Breast epithelium (tissue), 4 donors: ENCODE results near the gene ADAM22. TPM values are rescaled to one million over a fixed set of nuclear protein-coding genes. Genes with fewer than 3 reads are reported as not detected.

Experiments
- DNase-seq, 2 donors: peaks; one replicate each; pipeline ENCODE4 v3.0.0-alpha.2; 2019; ENCODE audit warnings: low spot score in 2 of 2
- H3K27ac ChIP-seq, 2 donors: fragments of 200-600 bp; sonication (generic) in 1 of 2; one replicate each; pipeline ENCODE4 v1.5.1; 2016 to 2019; ENCODE audit warnings: mild to moderate bottlenecking in 1 of 2
- H3K27me3 ChIP-seq, 2 donors: fragments of 200-600 bp; sonication (generic) in 1 of 2; one replicate each; pipeline versions ENCODE4 v1.5.1 to v1.6.0; 2017 to 2019; ENCODE audit warnings: control low read depth in 1 of 2, mild to moderate bottlenecking in 1 of 2
- H3K36me3 ChIP-seq: fragments of 200-600 bp; one replicate; pipeline ENCODE4 v1.5.1; 2019
- H3K4me1 ChIP-seq, 2 donors: fragments of 200-600 bp; sonication (generic); one replicate each; pipeline ENCODE4 v1.5.1; 2016 to 2019; ENCODE audit warnings: control low read depth in 1 of 2
- H3K4me3 ChIP-seq, 3 donors: fragments of 200-600 bp; sonication (generic); 1 replicate in 2 of 3; 2 replicates in 1 of 3; pipeline ENCODE4 v1.5.1; 2016 to 2019; ENCODE audit warnings: mild to moderate bottlenecking in 3 of 3, moderate library complexity in 2 of 3
- H3K9me3 ChIP-seq, 2 donors: fragments of 200-600 bp; sonication (generic) in 1 of 2; one replicate each; pipeline ENCODE4 v1.5.1; 2016 to 2019; ENCODE audit warnings: control low read depth in 1 of 2
- POLR2A ChIP-seq: fragments of 450-650 bp; IDR thresholded peaks from one replicate; pipeline ENCODE4 v1.6.1; 2016; ENCODE audit warnings: antibody characterized with exemption, mild to moderate bottlenecking, moderate library complexity
- POLR2AphosphoS5 ChIP-seq, 3 donors: sonication (generic); formaldehyde crosslinking; IDR thresholded peaks; one replicate each; pipeline ENCODE4 v1.6.1; 2017; ENCODE audit warnings: antibody characterized with exemption in 3 of 3
- intact Hi-C: fragments of 100-400 bp; cut with DNase I; formaldehyde crosslinking; loops from one replicate; pipeline ENCODE4 v1.15.1; 2023; ENCODE audit warnings: low total_unique reads
- total RNA-seq, 3 donors: library from RNA; depleted of rRNA; stranded (reverse); fragments of >200 nt; gene quantifications; one replicate each; pipeline ENCODE4 v1.1.0, GENCODE V29; 2016
- TF ChIP-seq, protein P1 (sequence below), 3 donors: fragments of 450-650 bp; IDR thresholded peaks; one replicate each; pipeline ENCODE4 v1.5.1; 2016 to 2017; ENCODE audit warnings: antibody characterized with exemption in 3 of 3, mild to moderate bottlenecking in 3 of 3, moderate library complexity in 3 of 3

ADAM22 gene
- total RNA-seq, 3 donors from 2014 or later = 2.3 to 7.5 (median 3.4) TPM

DNA sequence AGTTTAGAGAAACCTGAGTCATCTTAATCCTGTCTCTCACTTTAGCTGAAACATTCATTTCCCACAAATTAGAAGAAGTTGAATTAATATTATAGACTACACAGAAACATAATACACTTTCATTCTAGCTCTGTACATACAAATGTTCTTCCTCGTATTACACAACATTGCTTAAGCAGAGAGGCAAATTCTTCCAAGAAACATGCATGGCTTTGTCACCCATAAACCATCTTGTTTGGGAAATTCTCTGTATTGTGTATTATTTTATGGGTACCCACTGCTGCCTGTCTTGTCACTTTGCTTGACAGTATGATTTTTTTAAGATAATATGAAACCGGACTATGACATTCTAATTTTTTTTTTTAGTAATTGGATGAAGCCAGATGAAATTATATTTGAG is 181.8 kb downstream of the ADAM22 start:
- intact Hi-C loops = no loop called here
- TF ChIP-seq, protein P1, sequence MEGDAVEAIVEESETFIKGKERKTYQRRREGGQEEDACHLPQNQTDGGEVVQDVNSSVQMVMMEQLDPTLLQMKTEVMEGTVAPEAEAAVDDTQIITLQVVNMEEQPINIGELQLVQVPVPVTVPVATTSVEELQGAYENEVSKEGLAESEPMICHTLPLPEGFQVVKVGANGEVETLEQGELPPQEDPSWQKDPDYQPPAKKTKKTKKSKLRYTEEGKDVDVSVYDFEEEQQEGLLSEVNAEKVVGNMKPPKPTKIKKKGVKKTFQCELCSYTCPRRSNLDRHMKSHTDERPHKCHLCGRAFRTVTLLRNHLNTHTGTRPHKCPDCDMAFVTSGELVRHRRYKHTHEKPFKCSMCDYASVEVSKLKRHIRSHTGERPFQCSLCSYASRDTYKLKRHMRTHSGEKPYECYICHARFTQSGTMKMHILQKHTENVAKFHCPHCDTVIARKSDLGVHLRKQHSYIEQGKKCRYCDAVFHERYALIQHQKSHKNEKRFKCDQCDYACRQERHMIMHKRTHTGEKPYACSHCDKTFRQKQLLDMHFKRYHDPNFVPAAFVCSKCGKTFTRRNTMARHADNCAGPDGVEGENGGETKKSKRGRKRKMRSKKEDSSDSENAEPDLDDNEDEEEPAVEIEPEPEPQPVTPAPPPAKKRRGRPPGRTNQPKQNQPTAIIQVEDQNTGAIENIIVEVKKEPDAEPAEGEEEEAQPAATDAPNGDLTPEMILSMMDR (IDR thresholded peaks at IDR 0.05) = no peak
- TF ChIP-seq POLR2AphosphoS5 (IDR thresholded peaks at IDR 0.05) (no peak), POLR2A (no peak)
- Histone ChIP-seq H3K27me3 (no peaks in the 10 kb centered on the region), H3K4me3 (no peak overlapping the region), H3K9me3 (no peaks in the 10 kb centered on the region), H3K36me3 (no peaks in the 10 kb centered on the region), H3K4me1 (no peaks in the 10 kb centered on the region), H3K27ac (no peak overlapping the region)
- no peak for DNase-seq

DNA sequence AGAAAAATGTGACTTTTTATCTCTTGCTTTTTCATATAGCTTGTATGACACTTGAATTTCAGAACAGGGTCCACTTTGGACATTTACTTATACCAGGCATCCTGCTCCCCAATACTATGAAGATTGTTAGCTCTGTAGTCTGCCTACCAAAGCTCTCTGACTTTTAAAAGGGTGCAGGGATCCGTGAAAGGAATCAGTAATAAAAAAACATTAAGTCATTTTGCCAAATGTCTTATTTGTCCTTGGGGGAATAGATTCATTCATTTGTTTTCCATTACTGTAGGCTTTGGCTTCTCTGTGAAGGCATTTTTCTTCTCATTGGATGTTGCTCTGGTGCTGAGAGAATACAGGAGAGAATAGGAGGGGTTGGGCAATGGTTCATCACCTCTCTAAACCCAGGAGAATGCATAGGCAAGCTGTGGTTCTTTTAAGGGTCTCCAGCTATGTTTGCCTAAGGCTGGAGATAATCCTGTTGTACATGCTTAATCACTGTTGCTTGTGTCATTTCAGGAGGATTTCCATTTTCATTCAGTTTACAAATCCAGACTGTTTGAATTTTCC is 182.3 kb downstream of the ADAM22 start:
- TF ChIP-seq POLR2AphosphoS5 (IDR thresholded peaks at IDR 0.05) (no peak), POLR2A (no peak)
- TF ChIP-seq, protein P1 (IDR thresholded peaks at IDR 0.05) = no peak
- intact Hi-C loops = no loop called here
- H3K9me3 ChIP-seq = no peaks in the 10 kb centered on the region

GRCh38 chr7:88117325-88117724 is 183.3 kb downstream of the ADAM22 start:
- H3K27me3 ChIP-seq = no peaks in the 10 kb centered on the region
- intact Hi-C loops = no loop called here
- TF ChIP-seq POLR2AphosphoS5 (IDR thresholded peaks at IDR 0.05) (no peak), POLR2A (no peak)
- TF ChIP-seq, protein P1 (IDR thresholded peaks at IDR 0.05) = no peak
- no peak for DNase-seq
- H3K9me3 ChIP-seq = no peaks in the 10 kb centered on the region
- H3K4me3 ChIP-seq = no peak overlapping the region
- H3K36me3 ChIP-seq = no peaks in the 10 kb centered on the region
- no peaks in the 10 kb centered on the region for H3K4me1 ChIP-seq
- H3K27ac ChIP-seq = no peak overlapping the region

More for the DNA sequence above, 182.3 kb downstream of the ADAM22 start:
- H3K4me1 ChIP-seq = no peaks in the 10 kb centered on the region
- H3K27ac ChIP-seq = no peak overlapping the region
- H3K27me3 ChIP-seq = no peaks in the 10 kb centered on the region
- H3K4me3 ChIP-seq = no peak overlapping the region
- no peaks in the 10 kb centered on the region for H3K36me3 ChIP-seq
- DNase-seq = no peak

DNA sequence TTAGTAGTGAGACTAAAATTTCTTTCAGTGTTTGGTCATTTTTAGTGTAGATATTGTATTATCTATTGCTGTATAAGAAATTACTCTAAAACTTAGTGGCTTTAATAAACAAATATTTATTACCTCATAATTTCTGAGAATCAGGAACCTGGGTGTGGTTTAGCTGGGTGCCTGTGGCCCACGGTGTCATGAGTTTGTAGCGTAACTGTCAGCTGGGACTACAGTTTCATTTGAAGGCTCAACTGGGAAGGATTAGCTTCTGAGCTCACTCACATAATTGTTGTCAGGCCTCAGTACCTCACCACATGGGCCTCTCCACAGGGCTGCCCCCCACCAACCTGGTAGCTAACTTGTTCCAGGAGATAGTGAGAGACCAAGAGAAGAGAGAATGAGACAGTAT is 187.3 kb downstream of the ADAM22 start:
- DNase-seq = no peak
- Histone ChIP-seq H3K4me3 (no peak overlapping the region), H3K36me3 (no peaks in the 10 kb centered on the region), H3K27ac (no peak overlapping the region), H3K9me3 (no peaks in the 10 kb centered on the region), H3K27me3 (no peaks in the 10 kb centered on the region), H3K4me1 (no peaks in the 10 kb centered on the region)
- intact Hi-C loops = no loop called here
- TF ChIP-seq POLR2A (no peak), POLR2AphosphoS5 (IDR thresholded peaks at IDR 0.05) (no peak)
- TF ChIP-seq, protein P1 (IDR thresholded peaks at IDR 0.05) = no peak

DNA sequence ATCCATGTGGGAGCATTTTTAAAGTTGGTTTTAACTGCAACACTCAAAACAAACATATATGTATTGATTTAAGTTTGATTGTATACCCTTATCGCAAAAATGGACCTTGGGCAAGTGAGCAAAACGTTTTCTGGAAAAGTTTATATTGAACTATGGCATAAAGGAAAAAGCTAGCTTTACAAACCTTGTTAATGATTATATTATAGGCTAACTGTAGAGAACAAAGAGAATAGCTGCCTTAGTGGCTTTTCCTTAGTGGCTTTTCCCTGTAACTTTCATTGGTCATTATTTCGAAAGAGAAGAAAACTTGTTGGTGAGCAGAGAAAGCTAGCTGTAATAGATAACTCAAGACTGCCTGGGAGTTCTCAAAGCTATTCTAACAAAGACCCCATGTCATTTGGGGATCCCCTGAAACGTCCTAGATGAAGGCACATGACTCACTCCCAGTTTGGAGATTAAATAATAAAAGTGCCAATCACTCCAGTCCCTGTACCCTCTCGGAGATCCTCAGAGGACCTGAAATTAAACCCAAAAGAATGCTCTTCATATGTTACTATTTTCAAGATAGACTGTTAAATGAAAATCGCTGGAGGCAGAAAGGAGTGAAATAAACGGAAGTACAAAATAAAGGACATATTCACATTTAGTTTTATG is 193.7 kb downstream of the ADAM22 start:
- no peaks in the 10 kb centered on the region for H3K27me3 ChIP-seq
- no peak for DNase-seq
- no peak overlapping the region for H3K4me3 ChIP-seq
- intact Hi-C loops = no loop called here
- H3K4me1 ChIP-seq = no peaks in the 10 kb centered on the region
- no peaks in the 10 kb centered on the region for H3K36me3 ChIP-seq
- H3K27ac ChIP-seq = no peak overlapping the region
- no peaks in the 10 kb centered on the region for H3K9me3 ChIP-seq
- no peak for TF ChIP-seq POLR2A
- TF ChIP-seq, protein P1 (IDR thresholded peaks at IDR 0.05) = no peak
- TF ChIP-seq POLR2AphosphoS5 (IDR thresholded peaks at IDR 0.05) = no peak
